Measurements from ENCODE around the gene WDR33. TPM values are rescaled to one million over a fixed set of nuclear protein-coding genes. Genes with fewer than 3 reads are reported as not detected.

Gene WDR33
- total RNA-seq, 1 experiment from 2014 or later, result 23.8 TPM

GRCh38 chr2:127654084-127654837 is 156.7 kb downstream of the WDR33 start:
- no peak for DNase-seq (ENCODE audit: low read depth)
- in situ Hi-C loops (cut with HindIII; ENCODE audit: low pct_unique_long_range_greater_than_20kb, low sequenced_read_pairs), result no loop called here

DNA sequence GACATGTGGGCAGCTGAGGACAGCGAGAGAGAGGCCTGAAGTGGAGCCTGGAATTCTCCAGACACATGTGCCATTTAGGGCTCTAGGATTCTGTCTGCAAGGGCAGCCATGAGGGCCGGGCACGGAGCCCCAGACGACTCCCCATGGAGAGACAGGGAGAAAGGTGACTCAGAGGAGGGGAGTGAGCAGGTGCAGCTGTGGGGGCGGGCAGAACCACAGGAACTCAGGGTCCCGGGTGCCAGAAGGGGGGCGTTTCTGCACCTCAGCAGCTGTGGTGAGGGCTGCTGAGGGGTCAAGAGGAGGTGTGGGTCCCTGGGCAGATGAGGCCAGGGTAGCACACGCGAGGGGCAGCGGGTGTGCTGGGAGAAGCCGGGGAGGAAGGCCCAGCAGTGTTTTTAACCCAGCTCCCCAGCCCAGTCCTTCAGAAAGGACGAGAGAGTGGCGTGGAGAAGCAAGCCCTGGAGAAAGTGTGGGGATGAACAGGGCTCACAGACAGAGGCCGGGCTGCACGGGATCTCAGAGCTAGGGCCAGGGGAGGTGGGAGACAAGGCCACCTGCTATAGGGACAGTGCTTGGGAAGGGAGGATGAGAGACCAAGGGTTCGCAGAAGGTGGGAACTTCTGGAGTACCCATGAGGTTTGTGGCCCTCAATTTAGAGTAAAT is 157.4 kb downstream of the WDR33 start:
- in situ Hi-C loops (cut with HindIII; ENCODE audit: low pct_unique_long_range_greater_than_20kb, low sequenced_read_pairs), result no loop called here

DNA sequence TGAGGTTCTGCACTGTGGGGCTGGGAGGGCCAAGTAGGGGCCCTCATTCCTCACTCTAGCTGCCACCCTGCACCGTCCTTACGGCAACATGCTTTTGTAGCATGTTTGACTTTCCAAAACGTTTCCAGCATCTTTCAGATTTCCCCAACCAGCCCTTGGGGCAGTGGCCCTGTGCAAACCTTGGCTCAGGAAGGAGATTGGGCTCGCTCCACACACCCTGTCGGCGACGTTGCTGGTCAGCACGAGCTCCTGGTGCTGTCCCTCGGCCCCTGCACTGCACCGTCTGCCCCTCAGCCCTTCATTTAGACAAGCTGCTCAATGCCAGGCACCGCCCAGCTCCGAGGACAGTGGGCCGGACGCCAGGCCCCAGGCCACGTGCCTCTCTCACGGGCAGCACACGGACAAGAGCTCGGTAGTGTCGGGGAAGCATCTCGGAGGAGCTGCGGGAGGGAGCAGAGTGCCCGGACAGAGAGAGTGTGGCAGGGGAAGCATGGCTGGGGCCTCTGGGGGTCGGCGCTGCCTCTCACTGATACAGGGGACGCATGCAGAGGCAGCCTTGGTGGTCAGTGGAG is 158.1 kb downstream of the WDR33 start:
- in situ Hi-C loops (cut with HindIII; ENCODE audit: low pct_unique_long_range_greater_than_20kb, low sequenced_read_pairs), result no loop called here
- DNase-seq (ENCODE audit: low read depth), result no peak

More for the DNA sequence above, 157.4 kb downstream of the WDR33 start:
- DNase-seq (ENCODE audit: low read depth), result no peak

- in situ Hi-C loops (cut with HindIII; ENCODE audit: low pct_unique_long_range_greater_than_20kb, low sequenced_read_pairs), result no loop called here
- DNase-seq (ENCODE audit: low read depth), result no peak
These were observed 158.9 kb downstream of the WDR33 start for GRCh38 chr2:127651971-127652550.

DNA sequence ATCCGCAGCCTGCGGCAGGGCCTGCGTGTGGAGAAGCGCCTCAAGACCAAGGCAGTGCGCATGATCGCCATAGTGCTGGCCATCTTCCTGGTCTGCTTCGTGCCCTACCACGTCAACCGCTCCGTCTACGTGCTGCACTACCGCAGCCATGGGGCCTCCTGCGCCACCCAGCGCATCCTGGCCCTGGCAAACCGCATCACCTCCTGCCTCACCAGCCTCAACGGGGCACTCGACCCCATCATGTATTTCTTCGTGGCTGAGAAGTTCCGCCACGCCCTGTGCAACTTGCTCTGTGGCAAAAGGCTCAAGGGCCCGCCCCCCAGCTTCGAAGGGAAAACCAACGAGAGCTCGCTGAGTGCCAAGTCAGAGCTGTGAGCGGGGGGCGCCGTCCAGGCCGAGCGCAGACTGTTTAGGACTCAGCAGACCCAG is 159.6 kb downstream of the WDR33 start:
- no peak for DNase-seq (ENCODE audit: low read depth)
- in situ Hi-C loops (cut with HindIII; ENCODE audit: low pct_unique_long_range_greater_than_20kb, low sequenced_read_pairs), result no loop called here

Other genes starting within 250 kb of the WDR33 start
- not detected in 2 replicates for gene GPR17, start 165.0 kb downstream of the WDR33 start, total RNA-seq (2014; rRNA removed; shearing (Covaris generic); ENCODE audit: low replicate concordance)
- gene LIMS2, start 135.6 kb downstream of the WDR33 start, total RNA-seq (2014; rRNA removed; shearing (Covaris generic); ENCODE audit: low replicate concordance), result not detected in 2 replicates
- 3.4 and 6.6 TPM in 2 replicates for gene SFT2D3, start 109.7 kb downstream of the WDR33 start, total RNA-seq (2014; rRNA removed; shearing (Covaris generic); ENCODE audit: low replicate concordance)
- gene POLR2D, start 47.0 kb upstream of the WDR33 start, total RNA-seq (2014; rRNA removed; shearing (Covaris generic); ENCODE audit: low replicate concordance), result 17.9 and 24.8 TPM in 2 replicates
- 6.3 and 9.8 TPM in 2 replicates for gene AMMECR1L, start 74.8 kb upstream of the WDR33 start, total RNA-seq (2014; rRNA removed; shearing (Covaris generic); ENCODE audit: low replicate concordance)
- 1.7 and 3.5 TPM in 2 replicates for gene SAP130, start 216.9 kb upstream of the WDR33 start, total RNA-seq (2014; rRNA removed; shearing (Covaris generic); ENCODE audit: low replicate concordance)